Stomach smooth muscle (tissue), 2 donors: ENCODE results near the gene OR6C70.

ENCODE experiments used
- H3K27ac ChIP-seq: one replicate; pipeline ENCODE4 v1.7.0; 2013; ENCODE audit warnings: mild to moderate bottlenecking, low read length, inconsistent platforms
- H3K27me3 ChIP-seq, 2 donors: one replicate each; pipeline ENCODE4 v1.7.0; 2013; ENCODE audit warnings: low read length in 2 of 2; ENCODE audit not compliant: insufficient read depth in 2 of 2, control insufficient read depth in 1 of 2
- H3K36me3 ChIP-seq, 2 donors: one replicate each; pipeline ENCODE4 v1.7.0; 2013; ENCODE audit warnings: low read length in 2 of 2; ENCODE audit not compliant: control insufficient read depth in 2 of 2, insufficient read depth in 2 of 2
- H3K4me1 ChIP-seq: one replicate; pipeline ENCODE4 v1.7.0; 2013; ENCODE audit warnings: low read length; ENCODE audit not compliant: control insufficient read depth, insufficient read depth
- H3K4me3 ChIP-seq, 2 donors: one replicate each; pipeline ENCODE4 v1.7.0; 2013; ENCODE audit warnings: low read length in 2 of 2
- H3K9ac ChIP-seq, 2 donors: one replicate each; pipeline ENCODE4 v1.7.0; 2013; ENCODE audit warnings: low read length in 2 of 2, mild to moderate bottlenecking in 1 of 2
- H3K9me3 ChIP-seq, 2 donors: one replicate each; pipeline ENCODE4 v1.7.0; 2013; ENCODE audit warnings: low read length in 2 of 2; ENCODE audit not compliant: control insufficient read depth in 2 of 2
- donor health status: healthy.
- donor health status: Pancreatic carcinoma.

The OR6C70 gene

DNA sequence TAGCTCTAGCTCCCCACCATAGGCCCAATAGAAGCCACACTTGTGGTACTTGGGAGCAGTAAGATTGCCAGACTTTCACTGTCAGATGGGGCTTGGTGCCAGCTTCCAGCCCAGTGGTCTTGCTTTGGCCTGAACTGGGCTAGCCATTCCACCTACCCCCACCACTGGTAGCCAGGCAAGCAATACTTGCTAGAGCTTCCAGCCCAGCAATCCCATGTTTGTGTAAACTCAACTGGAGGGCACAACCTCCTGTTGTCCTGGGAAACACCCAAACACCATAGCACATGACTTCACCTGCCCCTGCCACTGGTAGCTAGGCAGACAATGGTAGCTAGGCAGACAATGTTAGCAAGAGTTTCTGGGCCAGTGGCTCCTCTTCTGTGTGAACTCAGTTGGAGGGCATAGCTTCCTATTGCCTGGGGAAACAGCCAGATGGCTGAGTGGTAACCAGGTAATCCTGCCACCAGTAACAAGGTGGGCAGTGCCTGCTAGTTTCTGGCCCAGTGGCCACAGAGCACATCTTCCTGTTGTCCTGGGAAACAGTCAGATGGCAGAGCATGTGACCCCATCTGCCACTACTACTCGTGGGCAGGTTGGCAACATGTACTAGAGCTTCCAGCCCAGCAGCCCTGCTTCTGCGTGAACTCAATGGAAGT, 49.5 kb downstream of the OR6C70 start:
- Histone ChIP-seq H3K27ac (no peak overlapping the region), H3K9ac (no peak overlapping the region), H3K36me3 (no peaks in the 10 kb centered on the region), H3K4me3 (no peak overlapping the region), H3K27me3 (no peaks in the 10 kb centered on the region), H3K9me3 (no peaks in the 10 kb centered on the region), H3K4me1 (no peaks in the 10 kb centered on the region)
